Measurements from ENCODE around the gene CD300LG.
"Not testable (repeated sequence)": the region's sequence is repeated elsewhere in the genome, so short reads cannot be mapped to it uniquely, and the experiment has no call there.

CD300LG gene

DNA sequence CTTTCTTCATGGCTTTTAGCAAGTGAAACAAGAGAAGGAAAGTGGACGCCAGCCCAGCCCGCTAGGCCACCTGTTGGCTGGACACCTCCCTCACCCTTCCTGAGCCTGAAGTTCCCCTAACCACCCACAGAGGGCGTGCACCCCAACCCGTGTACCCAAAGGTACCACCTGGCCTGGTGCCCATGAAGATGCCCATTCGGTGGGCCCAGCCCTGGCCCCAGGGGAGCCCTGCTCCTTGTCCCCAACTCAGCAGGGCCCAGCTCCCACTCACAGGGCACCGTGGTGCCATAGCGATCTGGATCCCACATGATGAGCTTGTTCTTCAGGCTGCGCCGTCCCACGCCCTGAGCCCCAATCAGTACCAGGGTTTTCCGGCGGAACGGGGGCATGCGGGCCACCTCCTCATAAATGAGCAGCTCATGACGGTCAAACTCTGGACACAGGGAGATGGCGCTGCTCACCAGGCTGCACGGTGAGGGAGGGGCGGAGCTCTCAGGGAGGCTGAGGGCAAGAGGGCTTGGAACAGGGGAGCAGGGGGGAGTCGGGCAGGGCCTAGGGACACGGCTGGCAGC lies 33.5 kb downstream of the CD300LG start:
- peak; percentile 60 for DNase-seq

DNA sequence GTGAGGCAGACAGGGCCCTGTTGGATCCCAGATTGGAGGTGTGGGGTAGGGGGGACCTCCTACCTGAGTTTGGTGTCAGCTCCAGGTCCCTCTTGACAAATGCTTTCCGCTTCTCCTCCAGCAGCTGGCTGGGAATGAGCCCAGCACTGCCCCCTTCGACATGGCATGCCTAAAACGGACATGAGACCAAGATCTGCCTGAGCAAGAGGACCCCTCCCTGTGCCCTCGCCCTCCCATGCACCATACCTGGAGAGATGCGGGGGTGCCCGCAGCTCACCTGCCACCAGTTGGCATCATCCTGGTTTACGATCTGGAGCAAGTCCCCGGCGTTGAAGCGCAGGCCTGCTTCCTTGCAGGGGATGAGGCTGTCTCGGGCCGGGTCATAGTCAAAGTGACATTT lies 34.2 kb downstream of the CD300LG start:
- no peak for DNase-seq

DNA sequence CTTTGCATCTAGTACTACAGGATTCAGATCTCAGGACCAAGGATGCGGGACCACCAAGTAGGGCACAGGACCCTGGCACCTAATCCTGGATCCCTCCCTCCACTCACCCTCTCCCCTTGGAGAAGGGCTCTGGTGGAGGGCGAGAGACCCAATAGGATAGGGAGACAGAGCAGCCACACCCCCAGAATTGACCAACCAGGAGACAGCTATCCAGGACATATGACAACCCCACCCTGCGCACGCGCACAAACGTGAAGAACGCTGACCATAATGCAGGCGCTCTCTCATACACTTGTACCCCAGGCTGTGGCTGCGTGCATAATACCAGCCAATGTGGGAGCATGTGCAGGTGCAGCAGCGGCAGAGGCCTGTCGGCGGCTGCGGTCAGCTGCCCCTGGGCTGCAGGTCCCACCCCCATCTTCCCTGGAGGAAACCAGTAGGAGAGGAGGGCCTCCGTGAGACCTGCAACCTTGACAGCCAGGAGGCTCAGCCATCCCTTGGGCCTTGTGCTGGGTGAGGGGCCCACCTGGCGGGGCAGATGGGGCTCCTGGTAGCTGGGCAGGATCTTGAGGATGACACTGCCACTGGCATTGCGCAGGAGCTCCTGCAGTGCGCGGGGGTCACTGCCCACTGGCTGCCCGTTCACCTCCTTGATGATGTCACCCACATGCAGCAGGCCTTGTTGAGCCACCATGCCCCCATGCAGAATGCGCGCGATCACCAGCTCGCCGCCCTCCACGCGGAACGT lies 35.0 kb downstream of the CD300LG start:
- DNase-seq, result no peak

- DNase-seq, result no peak
Observed at GRCh38 chr17:43882761-43883415, 35.9 kb downstream of the CD300LG start.

DNA sequence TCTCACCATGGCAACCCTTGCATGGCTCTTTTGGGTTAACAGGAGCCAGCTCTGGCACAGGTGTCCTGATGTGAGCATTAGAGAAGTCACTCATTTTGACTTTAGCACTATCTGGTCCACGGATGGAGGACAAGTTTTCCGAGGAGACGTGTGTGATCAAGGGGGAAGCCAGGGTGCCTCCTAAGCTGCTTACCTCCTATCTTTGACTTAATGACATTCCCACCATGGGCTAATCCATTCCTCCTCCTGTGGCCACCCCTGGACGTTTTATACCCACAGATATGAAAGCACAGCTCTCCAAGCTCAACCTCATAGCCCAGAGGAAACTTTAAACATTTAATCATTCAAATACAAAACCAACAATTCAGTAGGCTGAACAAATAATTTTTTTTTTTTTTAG lies 41.6 kb downstream of the CD300LG start:
- no peak for DNase-seq

DNA sequence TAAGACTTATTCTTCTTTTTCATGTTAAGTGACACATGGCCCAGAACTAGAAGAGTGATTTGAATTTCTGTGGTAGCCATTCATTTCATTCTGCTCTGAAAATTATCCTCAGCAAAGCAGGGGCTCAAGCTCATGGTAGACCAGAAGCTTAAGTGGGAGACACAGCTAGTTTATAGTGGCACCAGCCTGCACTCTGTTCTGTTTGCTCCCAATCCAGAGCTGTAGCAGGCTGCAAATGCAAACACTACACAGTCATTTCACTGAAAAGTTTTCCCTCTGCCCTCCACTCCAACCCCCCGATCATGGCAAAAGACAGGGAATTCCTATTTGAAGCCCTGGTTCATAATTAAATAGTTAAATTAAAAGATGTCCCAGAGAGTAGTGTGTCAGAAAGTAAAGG lies 43.3 kb downstream of the CD300LG start:
- no peak for DNase-seq

- no peak for DNase-seq
Observed at GRCh38 chr17:43891851-43892646, 45.1 kb downstream of the CD300LG start.

GRCh38 chr17:43892647-43892952 lies 45.6 kb downstream of the CD300LG start:
- no peak for DNase-seq

DNA sequence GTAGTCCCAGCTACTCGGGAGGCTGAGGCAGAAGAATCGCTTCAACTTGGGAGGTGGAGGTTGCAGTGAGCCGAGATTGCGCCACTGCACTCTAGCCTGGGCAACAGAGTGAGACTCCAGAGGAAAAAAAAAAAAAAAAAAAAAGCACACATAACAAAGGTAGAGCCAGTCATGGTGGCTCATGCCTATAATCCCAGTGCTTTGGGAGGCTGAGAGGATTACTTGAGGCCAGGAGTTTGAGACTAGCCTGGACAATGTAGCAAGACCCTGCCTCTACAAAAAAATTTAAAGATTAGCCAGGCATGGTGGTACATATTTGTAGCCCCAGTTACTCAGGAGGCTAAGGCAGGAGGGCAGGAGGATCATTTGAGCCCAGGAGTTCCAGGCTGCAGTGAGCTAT lies 47.5 kb downstream of the CD300LG start:
- DNase-seq, result not testable (repeated sequence)

- no peak for DNase-seq
Observed at GRCh38 chr17:43897831-43898230, 50.9 kb downstream of the CD300LG start.

GRCh38 chr17:43898446-43898845 lies 51.5 kb downstream of the CD300LG start:
- DNase-seq, result no peak

DNA sequence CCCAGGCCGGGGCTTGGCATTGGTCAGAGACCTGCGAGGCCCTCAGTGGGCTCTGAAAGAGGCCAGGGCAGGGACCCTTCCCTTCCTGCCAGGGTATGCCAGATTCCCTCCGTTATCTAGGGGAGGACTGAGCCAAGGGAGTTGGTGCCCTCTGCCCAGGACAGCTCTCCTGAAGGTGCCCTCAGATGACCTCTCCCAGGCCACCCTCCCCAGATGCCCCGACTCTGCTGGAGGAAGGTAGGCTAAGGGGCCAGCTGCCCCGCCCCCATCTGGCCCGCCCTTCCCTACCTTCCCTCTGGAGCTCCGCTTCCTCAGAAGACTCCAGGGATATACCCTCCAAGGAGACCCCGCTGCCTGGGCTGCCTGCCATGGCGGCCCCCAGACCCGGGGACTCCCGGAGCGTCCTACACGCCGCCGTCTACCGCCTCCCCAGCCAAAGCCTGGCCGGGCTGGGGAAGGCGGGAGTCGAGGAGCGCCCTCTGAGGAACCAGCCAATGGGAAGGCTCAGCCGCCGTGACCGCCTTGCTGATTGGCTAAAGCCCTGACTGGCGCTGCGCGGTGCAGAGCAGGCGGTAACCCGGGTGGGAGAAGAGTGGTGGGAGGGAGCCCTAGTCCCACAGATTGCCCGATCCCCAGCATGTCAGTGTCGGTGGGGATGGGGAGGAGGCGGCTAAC lies 53.3 kb downstream of the CD300LG start:
- DNase-seq, result peak; percentile 92

- no peak for DNase-seq
Observed at GRCh38 chr17:43900858-43901754, 54.1 kb downstream of the CD300LG start.

DNA sequence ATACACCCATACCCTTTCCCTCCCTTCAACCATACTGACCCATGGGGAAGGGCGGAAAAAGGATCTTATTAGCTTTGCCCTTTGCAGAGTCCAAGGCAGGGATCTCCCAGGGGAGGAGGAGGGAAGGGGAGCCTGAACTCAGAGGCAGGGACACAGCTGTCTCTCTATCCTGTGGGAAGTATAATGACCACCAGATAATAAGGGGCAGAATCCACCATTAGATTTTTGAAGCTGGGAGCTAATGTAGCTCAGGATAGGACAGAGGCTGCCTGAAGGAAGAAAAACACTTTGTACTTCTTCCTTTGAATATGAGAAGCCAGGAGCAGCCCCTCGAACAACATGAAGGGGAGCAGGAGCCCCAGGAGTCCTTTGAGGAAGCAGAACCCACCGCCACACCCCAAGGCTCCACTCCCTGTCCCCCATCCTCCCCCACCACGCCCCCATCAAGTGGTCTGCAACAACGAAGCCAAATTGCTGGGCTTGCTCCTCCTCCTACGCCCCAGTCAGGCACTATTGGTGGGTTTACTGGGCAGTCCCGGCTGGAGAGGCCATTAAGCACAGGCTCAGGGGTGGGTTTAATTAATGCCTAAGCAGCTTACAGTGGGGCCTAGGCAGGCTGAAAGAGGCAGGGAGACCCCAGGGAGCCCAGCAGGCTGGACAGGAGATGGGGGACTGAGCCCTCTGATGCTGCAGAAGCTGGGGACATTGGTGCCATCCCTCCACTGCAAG lies 55.0 kb downstream of the CD300LG start:
- no peak for DNase-seq

- no peak for DNase-seq
Observed at GRCh38 chr17:43905400-43905984, 58.5 kb downstream of the CD300LG start.

DNA sequence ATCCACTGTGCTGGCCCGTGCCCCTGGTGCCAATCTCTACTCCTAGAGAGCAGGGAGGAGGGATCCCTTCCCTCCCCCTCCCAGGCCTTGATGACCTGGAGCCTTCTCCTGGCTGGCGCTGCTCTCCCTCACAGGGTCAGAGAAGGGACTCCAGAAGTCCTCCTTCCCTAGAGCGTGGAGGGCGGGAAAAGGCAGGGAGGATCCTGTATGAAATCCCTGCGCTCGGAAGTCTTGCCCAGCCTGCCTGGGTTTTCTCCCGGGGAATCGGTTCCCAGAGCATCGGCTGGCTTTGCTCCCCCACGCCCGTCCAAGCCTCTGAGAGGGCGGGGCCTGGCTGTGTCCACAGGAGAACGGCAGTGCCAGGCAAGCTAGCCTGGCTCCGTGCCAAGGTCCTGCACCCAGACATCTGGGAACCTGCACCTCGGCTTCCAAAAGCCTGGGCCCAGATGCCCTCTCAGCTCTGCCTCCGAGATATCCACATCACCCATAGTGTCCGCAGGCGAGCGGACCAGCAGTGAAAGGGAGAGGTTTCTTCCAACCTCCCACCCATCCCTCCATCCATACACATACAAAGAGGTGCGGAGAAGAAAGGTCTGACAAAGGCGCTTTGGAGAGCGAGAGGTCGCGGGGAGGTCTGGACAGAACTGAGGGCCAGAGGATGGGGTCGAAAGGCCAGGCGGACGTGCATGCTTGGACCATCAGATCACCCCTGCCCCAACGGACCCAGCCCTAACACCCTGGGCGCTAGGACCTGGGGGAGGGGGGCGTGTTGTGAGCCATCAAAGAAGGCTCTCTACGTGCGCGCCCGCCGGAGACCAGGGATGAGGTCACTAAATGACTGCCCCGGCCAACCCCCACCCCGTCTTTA lies 59.2 kb downstream of the CD300LG start:
- peak; percentile 46 for DNase-seq

DNA sequence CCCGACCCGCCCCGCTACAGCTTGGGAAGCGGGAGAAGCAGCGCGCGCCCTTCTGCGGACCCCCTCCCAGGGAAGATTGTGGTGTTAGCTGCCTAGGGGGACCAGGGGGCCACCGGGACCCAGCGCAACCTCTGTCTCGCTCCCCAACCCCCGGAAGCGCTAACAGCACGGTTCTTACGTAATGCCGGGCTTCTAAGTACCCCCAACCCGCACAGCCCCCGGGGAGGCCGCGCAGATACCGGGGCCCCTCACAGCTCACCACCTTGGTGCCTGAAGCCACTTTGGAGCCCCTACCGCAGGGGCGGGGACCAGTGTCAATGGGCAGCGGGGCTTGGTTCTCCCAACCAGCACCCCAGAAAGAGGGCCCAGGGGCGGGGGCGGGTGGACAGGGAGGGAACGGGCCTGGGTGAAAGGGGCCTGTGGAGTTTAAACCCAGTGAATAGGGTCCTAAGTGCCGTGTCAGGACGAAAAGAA lies 60.0 kb downstream of the CD300LG start:
- no peak for DNase-seq

DNA sequence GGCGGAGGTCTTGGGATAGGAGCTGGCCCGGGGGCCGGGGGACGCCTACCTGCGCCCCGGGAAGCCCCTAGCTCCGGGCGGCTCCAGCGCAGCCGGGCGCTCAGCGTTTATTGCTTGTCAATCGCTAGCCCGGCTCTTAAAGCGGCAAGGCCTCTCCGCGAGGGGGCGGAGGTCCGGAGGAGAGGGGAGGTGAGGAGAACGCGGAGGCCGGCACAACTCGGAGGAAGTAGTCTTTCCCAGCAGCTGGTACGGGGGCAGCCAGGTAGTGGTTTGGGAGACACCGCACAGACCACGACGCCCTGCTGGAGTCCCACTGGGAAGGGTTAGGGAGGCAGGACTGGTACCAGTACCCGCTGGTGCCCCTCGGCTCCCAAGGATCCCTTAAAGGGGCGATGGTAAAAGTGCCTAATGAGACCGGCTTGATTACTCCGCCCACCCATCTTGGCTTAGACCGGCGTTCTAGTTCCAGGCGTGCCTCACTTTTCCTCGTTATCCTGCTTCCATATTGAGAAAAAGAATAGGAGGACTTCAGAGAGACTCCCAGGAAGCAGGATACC lies 60.5 kb downstream of the CD300LG start, which contains the start of gene MPP2:
MPP2 (minus strand) TSS at position 112 of the 557 bp plus-strand sequence. CDS start 3,076 bp downstream, outside the sequence.
- DNase-seq, result peak; percentile 75

Data from stimulated activated CD4-positive, alpha-beta T cell treated with anti-CD3 and anti-CD28 coated beads, Interleukin-15, amount 100 ng/mL, for 24 hours (primary cell).